GM23248 (cell line): ENCODE data around the gene TRAFD1.

Experiments used
- EZH2 ChIP-seq: fragments of 200-600 bp; sonication (generic); IDR thresholded peaks from 2 replicates; pipeline ENCODE4 v1.6.1; 2018; ENCODE audit warnings: antibody characterized with exemption, mild to moderate bottlenecking; ENCODE audit not compliant: insufficient read depth, poor library complexity, severe bottlenecking
- EZH2phosphoT487 ChIP-seq: fragments of 200-600 bp; sonication (generic); IDR thresholded peaks from 2 replicates; pipeline ENCODE4 v1.6.1; 2018; ENCODE audit warnings: antibody characterized with exemption, moderate library complexity, mild to moderate bottlenecking, low read depth; ENCODE audit not compliant: insufficient read depth

DNA sequence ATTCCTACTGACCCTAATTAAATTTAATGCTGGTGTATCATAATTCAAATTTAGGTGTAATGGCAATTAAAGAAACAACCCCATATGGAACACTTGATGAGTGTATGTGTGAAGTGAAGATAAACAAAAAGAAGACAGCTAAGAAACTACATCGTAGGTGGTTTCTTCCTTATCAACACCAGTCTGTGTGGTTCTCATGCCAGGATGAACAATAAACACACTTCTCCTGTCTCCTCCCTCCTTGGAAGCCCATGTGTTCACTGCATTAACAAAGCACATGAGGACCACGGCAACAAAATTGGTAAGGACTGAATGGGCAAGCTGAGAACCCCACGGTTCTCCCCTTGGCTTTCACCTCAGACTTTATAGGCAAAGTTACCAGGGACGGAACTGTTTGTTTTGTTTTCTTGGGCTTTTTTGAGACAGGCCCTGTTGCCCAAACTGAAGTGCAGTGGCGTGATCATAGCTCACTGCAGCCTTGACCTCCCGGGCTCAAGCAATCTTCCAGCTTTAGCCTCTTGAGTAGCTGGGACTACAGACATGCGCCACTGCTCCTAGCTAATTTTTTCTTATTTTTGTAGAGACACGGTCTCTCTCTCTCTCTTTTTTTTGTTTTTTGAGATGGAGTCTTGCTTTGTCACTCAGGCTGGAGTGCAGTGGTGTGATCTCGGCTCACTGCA is 71.0 kb downstream of the TRAFD1 start:
- TF ChIP-seq EZH2 (no peak), EZH2phosphoT487 (no peak)
